GM19463 (cell line): ENCODE data around the gene TUBA1A.
"Not testable (repeated sequence)": the region's sequence is repeated elsewhere in the genome, so short reads cannot be mapped to it uniquely, and the experiment has no call there.

Experiments
- ATAC-seq: cut with Tn5 transposase; IDR thresholded peaks from one replicate; pipeline ENCODE4 v1.9.1; 2021; ENCODE audit warnings: mild to moderate bottlenecking, moderate library complexity; ENCODE audit not compliant: unreplicated experiment

TUBA1A gene

DNA sequence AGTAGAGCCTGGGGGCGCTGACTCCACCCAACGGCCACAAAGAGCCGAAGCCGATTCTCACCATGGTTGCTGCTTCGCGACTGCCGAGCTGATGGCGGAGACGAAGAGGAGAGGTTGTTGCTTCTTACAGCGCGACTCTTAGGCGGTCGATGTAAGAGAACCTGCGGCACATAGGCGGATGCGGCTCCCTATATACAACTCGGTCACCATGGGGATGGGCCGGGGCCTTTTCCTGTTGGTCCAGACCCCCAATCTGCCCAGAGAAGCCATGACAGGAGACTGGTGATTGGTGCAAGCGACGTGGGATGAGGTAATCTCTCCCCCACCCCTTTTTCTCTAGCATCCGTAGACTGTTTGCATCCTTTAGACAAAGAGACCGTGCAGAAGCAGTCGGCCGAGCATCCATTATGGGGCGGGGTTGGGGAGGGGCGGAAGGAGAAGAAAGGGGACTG lies at the start of gene TUBA1A:
TSS of gene TUBA1A (minus strand) at position 165 of the 452 bp plus-strand sequence. CDS start at position 64, 101 bp downstream.
- ATAC-seq, result peak; percentile 96

DNA sequence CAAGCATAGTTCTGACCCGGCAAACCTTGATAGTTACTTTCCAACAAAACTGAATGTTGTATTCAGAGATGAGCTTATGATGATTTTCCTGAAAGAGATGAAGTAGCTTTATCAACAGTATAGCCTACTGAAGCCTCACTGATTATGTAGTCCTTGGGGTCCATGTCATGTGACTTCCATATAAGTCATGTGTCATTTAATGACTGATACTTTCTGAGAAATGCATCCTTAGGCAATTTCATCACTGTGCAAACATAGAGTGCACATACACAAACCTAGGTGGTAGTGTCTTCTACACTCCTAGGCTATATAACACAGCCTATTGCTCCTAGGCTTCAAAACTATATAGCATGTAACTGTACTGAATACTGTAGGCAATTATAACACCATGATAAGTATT lies 47.5 kb upstream of the TUBA1A start:
- no peak for ATAC-seq

DNA sequence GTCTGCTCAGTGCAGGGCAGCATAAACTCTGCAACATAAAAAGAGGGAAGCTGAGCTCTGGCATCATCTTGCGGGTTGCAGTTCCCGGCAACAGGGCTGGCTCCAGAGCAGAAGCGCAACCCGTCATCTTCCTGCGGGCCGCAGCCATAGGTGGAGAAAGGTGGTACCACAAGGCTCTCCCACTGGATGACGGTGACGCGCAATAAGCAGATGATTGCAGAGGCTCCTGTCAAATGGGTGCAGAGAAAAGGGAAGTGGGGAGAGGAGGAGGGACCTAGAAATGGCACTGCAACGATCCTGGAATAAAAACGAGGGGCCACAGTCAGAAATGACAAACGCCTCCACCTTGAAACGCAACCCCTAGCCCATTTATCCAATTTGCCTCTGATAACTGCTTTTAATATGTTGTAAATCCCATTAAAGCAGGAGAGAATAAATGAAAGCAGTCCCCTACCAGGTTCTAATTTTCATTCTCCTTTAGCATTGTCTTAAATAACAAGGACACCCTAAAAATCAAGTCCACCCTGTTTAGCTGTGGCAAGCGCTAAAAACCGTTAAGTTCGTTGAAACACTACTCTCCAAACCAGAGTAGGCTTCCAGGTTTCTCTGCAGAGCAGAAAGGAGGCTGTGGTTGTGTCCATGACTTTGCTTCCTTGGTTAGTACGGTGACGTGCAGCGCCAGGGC lies 45.1 kb upstream of the TUBA1A start:
- ATAC-seq, result no peak

DNA sequence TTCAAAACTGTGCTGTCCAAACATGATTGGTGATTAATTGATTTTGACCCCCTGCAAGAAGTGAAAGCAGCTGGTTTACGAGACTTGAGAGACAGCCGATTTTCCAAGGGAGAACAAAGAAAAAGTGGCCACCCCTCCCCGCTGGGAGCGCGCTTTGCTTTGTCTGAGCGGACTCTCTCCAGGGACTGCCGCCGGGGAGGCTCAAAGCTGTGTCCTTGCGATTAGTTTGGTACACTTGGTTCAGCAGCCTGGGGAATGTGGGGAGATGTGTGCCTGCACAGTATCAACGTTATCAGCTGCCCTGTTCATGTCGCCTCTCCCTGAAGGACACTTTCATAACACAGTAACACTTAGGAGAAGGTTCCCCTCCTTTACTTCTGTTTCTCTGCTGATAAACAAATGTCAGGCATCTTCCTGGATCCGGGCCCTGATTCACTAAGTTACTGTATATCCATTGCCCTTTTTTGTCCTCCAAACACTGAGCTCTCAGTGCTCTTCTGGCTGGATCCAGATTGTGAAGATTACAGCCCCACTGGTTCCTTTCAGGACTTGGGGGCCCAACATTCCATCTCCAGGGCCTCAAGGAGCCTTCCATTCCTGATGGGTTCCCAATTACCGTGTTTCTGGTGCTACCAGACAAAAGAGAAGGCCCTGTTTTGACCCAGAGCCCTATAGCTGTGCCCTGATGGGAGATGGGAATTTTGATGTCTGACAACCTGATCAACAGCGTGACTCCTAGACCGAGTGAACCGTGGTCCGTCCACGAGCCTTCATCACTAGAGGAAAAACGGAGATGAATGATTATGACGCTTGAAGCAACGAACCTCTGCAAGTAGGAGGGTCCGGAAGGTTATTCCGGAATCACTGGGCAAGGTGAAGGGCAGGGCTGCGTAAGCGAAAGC lies 44.3 kb upstream of the TUBA1A start:
- ATAC-seq, result no peak

DNA sequence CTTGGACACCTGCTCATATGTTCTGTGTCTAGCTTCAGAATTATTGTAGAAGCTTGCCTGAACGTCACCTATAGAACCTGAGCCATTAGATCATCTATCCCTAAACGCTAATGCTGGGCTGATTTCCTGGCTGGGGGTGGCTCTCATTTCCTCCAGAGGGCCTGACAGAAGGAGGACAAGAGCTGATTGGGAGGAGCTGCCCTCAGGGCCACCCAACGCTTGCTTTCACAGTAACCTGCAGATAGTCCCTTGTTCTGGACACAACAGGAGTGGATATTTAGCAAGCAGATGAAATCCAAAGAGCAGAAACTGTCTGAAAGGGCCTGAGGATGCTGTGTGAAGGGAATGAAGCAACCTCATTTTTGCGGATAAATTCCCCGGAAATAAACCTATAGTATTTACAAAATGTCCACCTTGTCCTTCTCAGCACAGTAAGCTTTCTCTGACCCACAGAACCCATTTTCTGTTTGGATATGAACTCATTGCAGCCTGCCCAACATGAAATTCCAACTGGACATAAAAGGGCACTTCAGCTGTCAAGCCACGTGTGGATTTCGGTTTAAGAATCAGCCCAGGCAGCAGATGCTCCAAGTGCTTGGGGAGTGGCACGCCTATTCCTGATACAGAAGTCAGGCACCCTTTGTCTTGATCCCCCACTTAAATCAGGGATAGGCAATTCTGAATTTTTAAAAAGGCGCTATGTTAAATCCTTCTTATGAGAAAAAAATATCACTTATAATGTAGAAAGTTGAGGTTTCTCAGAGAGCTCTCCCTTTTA lies 43.2 kb upstream of the TUBA1A start:
- ATAC-seq, result no peak

DNA sequence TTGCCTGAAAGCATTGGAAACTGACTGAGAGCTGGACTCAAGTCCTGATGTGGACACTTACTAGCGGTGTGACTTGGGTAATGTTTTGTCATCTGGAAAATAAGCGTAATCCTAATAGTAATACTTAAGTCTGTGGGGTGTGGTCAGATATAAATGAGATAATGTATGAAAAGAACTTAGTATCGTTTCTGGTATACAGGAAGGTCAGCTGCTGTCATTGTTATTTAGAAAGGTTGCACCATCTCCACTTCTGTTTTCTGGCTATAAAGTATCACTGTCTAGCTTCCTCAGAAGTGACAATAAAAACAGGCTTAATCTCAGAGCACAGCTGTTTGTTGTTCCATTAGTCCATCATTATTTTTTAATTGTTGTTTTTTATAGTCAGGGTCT lies 41.9 kb upstream of the TUBA1A start:
- no peak for ATAC-seq

DNA sequence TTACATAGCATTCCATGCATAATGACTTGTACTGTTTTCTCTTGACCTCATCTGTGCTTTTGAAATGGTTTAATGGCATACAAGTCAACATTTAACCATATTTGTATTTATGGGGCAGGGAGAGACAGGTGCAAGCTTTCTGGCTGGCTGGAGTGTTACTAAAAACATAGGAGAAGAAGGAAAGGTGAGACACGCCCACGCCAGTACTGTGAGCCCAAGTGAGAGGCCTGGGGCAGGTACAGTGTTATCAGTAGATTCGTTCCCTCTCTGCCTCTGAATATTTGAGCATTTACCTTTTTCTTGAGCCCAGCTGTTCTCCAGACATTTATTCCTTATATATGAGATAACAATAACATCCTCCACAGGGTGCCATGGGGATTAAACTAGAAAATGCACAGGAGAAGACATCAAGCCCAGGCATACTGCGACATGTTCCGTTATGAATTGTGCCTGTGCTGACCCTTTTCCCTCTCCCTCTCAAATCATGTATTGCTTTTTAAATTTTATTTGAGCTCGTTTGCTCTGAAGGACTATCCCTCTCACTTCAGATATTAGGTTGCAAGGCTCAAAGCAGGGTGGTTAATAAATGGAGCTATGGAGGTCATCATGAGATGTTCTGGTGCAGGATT lies 41.4 kb upstream of the TUBA1A start:
- ATAC-seq, result no peak

DNA sequence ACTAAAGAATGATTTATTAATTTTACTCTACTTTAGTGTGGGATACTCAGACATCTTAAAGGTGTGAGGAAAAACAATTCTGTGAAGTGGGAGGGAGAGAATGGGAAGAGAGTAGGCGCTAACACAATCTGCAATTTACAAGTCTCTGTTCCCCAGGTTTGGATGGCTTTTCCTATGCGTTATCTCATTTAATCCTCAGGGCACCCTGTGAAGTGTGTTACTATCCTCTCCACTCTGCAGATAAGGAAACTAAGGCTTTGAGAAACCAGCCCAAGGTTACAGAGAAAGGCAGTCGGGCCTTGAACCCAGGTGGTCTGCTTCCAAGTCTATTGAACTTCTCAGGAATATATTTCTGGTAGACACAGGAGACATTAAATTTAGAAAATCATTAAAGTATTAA lies 39.8 kb upstream of the TUBA1A start:
- no peak for ATAC-seq

DNA sequence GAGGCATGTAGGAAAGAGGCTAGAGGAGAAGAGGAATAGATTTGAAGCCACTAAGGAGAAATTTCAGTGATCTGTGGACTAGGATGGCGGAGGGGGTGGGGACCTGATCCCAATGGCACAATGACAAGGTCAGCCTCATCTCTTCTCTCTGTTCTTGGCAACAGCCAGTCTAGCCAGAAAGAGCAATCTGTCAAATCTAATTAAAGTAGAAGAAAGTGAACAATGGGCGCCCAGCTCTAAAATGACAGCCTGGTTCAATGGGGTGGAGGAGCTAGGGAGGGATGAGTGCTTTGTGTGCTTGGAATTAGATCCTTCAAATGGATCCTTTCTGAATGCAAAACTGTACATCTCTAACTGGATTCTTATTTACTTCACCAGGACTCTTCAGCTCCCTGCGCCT lies 38.8 kb upstream of the TUBA1A start:
- ATAC-seq, result no peak

DNA sequence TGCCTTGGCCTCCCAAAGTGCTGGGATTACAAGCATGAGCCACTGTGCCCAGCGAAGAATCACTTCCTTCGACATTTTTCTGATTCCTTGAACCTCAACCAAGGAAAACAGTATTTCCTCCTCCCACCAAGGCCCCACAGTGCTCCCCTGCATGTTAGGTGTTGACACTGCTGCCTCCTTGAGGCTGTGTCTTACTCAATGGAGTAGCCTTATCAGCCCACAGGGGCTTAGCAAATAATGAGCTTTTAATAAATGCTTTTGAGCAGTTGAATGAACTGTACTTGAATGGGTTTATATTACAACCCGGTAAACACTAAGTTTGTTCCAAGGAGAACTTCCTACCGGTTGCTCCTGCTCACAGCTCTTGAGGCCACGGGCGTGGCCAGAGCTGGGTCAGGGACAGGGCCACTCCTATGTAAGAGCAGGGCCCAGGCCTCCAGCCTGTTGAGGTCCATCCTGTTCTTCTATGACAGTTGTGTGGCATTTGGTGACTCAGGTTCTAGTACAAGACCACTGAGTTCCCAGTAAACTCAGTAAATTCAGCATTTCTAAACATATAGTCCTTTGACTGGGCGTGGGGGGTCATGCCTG lies 36.8 kb upstream of the TUBA1A start:
- ATAC-seq, result no peak

DNA sequence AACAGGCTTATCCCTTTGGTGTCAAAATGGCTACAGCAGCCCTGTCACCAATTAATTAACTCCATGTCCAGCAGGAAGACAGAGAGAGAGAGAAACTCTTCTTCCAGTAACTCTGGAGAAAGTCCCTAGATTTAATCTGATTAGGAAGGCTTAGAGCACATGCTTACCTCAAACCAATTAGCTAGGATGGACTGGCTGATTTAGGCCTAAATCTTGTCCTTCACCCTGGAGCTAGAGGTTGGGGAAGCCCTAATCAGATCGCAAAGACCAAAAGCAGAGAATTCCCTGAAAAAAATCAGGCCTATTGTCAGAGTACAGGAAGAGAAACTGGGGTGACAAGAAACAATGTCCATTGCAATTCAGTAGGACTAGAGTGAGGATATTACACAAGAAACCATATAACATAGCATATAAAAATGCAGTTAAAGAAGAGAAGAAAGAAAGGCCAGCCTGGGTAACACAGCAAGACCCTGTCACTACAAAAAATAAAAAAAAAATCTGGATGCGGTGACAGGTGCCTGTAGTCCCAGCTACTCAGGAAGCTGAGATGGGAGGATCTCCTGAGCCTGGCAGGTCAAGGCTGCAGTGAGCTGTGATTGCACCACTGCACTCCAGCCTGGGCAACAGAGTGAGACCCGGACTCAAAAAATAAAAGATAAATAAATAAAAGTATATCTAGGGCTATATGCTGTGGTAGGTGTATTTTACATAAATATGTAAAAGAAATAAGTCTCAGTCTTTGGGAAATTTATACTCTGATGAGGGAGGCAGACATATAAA lies 34.9 kb upstream of the TUBA1A start:
- no peak for ATAC-seq

DNA sequence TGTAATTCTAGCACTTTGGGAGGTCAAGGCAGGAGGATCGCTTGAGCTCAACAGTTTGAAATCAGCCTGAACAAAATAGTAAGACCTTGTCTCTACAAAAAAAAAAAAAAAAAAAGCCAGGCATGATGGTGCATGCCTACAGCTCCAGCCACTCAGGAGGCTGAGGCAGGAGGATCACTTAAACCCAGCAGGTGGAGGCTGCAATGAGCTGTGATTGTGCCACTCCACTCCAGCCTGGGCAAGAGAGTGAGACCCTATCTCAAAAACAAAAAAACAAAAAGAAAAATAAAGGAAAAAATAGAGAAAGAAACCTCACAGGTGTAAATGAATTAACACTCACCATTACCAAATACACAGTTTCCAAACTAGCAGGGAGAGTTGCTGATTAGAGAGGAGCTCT lies 34.2 kb upstream of the TUBA1A start:
- ATAC-seq, result no peak

DNA sequence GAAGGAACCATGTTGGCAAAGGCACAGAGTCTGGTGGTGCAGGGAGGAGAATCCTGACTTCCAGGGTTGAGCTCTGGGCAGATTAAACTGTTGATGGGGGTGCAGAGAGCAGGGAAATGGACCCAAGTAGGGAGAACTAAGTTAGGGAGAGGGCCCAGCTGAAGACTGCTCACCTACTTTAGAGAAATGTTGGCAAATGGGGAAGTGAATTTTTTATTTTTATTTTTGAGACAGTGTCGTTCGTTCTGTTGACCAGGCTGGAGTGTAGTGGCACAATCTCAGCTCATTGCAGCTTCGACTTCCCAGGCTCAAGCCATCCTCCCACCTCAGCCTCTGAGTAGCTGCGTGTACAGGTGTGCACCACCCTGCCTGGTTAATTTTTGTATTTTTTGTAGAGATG lies 32.1 kb upstream of the TUBA1A start:
- ATAC-seq, result no peak

DNA sequence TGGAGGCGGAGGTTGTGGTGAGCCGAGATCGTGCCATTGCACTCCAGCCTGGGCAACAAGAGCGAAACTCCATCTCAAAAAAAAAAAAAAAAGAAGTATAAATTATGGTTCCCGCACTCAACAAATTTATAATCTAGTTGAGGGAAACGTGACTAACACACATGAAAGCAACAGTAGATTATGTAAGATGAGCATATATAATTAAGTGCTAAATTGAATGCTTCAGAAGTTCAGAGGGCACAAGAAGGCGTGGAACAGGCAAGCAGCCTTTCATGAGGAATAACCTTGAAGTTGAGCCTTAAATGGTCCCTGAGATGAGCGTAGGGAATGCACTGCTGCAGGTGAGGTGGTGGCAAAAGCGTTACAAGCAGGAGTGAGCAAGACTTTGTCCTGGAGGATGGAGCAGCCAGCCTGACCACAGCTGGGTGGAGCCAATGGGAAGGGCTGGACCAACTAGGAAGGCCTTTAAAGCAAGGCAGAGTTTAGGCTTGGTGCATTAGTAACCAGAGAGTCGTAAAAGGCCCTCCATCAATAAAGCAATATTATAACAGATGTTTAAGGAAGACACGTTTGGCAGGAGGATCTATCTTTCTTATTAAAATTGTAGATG lies 30.6 kb upstream of the TUBA1A start:
- ATAC-seq, result no peak

DNA sequence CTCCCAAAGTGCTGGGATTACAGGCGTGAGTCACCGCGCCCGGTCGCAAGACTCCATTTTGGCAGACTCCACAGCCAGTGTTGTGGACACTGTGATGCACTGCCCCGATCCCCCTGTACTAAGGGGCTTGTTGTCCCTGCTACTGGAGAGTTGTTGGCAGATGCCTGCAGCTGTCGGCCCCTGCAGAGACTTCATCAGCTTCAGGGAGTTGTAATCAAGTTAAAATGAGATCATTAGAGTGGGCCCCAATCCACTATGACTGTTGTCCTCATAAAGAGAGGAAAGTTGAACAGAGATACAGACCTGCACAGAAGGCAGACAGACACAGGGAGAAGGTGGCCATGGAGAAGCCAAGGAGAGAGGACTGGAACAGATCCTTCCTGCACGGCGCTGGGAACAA lies 23.7 kb upstream of the TUBA1A start:
- ATAC-seq, result no peak

DNA sequence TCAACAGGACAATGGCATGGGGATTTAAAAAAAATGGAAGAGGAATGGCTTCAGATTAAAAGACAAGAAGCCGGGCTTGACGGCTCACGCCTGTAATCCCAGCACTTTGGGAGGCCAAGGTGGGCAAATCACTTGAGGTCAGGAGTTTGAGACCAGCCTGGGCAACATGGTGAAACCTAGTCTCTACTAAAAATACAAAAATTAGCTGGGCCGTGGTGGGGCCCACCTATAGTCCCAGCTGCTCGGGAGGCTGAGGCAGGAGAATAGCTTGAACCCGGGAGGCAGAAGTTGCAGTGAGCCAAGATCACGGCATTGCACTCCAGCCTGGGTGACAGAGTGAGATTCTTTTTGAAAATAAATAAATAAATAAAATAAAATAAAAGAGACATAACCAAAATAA lies 21.8 kb upstream of the TUBA1A start:
- not testable (repeated sequence) for ATAC-seq

DNA sequence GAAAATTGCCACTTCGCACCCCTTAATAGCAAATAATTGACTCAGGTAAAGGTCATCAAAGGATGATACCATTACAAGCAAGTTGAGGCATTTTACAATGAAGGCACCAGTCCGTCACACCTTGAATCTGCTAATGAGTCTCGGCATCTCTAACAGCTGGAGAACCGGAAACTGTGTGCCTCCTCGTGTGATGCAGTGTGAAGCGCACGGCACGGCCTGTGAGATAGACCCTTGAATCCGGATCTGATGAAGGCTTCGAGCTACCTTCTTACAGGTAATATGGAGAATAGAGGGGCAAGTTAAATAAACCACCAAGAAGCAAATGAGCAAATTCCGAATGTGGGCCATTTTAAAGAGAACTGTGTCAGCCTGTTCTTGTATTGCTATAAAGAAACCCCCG lies 19.8 kb upstream of the TUBA1A start:
- no peak for ATAC-seq

DNA sequence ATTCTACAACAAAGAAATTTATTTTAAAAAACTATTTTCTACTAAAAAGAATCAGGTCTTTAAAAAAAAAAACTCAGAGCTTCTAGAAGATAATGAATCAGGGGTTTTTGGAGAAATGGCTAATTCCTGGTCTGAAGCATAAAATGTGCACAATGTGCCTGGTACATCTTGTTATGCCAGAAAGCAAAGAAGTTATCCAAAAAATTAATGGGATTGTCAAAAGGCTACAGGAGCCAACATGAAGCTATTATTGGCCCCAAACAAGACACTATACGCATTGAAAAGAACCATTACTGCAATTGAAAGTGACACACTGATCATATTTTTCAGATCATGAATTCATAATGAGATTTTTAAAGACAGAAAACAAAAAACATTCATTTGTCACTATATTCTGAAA lies 19.3 kb upstream of the TUBA1A start:
- no peak for ATAC-seq

DNA sequence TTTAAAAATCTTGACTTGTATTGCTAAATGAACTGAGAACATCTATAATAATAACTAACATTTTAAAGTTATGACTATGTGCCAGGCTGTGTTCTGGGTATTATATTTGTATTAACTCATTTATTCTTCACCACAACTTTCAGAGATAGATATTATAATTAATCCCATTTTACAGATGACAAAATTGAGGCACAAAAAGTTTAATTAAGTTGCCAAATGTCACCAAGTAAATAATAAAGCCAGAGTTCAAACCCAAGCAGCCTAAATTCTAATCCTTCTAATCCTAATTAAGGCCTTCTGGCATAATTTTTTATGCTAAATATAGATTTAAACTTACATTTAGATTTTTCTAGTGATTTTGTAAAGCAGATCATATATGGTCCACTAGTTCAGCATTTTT lies 17.5 kb upstream of the TUBA1A start:
- no peak for ATAC-seq
